PC-9 (cell line): ENCODE data around the gene TMEM82. TPM values are rescaled to one million over a fixed set of nuclear protein-coding genes. Genes with fewer than 3 reads are reported as not detected.

Experiments
- Bru-seq: library from RNA; stranded (reverse); fragments of 400-500 nt; gene quantifications from one replicate; lab custom pipeline; 2021; lab: Mats Ljungman, UMichigan
- BruChase-seq, 2 experiments: library from RNA; stranded (reverse); fragments of 400-500 nt; gene quantifications; one replicate each; lab custom pipeline; 2021; lab: Mats Ljungman, UMichigan
- BruUV-seq: library from RNA; stranded (reverse); fragments of 400-500 nt; replicated peaks from 2 replicates; lab custom pipeline; 2021; lab: Mats Ljungman, UMichigan
- CTCF ChIA-PET: fragments of 300-600 bp; sonication (Branson Sonifier 250); formaldehyde crosslinking; loops from one replicate; lab custom pipeline; 2022; ENCODE audit warnings: antibody characterized with exemption; lab: Charles Lee
- POLR2A ChIA-PET: fragments of 300-600 bp; sonication (Branson Sonifier 250); formaldehyde crosslinking; loops from one replicate; lab custom pipeline; 2022; ENCODE audit warnings: antibody characterized with exemption; ENCODE audit not compliant: unreplicated experiment; lab: Charles Lee
- DNase-seq, 2 experiments: peaks; one replicate each; pipeline versions ENCODE4 v3.0.0 to v3.0.0-alpha.2; 2015 to 2022; ENCODE audit warnings: mixed read lengths in 1 of 2
- H2AFZ ChIP-seq: fragments of 200-600 bp; sonication (generic); 2 replicates; pipeline ENCODE4 v1.8.1; 2017; ENCODE audit warnings: antibody characterized with exemption
- H3F3A ChIP-seq: fragments of 200-600 bp; sonication (generic); 2 replicates; pipeline ENCODE4 v1.8.1; 2017; ENCODE audit warnings: antibody characterized with exemption, mild to moderate bottlenecking, low read depth; ENCODE audit not compliant: insufficient read depth
- H3K27ac ChIP-seq: fragments of 200-600 bp; sonication (generic); 2 replicates; pipeline ENCODE4 v1.6.1; 2016; ENCODE audit warnings: mixed run types
- H3K27me3 ChIP-seq: fragments of 200-600 bp; sonication (generic); 2 replicates; pipeline ENCODE4 v1.6.1; 2016; ENCODE audit warnings: low read depth, mixed run types; ENCODE audit not compliant: insufficient read depth
- H3K36me3 ChIP-seq: fragments of 200-600 bp; sonication (generic); 2 replicates; pipeline ENCODE4 v1.6.1; 2016; ENCODE audit warnings: low read depth, mixed run types
- H3K4me1 ChIP-seq: fragments of 200-600 bp; sonication (generic); replicated peaks from 2 replicates; pipeline ENCODE4 v1.6.1; 2016; ENCODE audit warnings: mixed run types; ENCODE audit not compliant: insufficient read depth
- H3K4me2 ChIP-seq: fragments of 200-600 bp; sonication (generic); 2 replicates; pipeline ENCODE4 v1.6.1; 2017; ENCODE audit warnings: mixed run types
- H3K4me3 ChIP-seq: fragments of 200-600 bp; sonication (generic); 2 replicates; pipeline ENCODE4 v1.6.1; 2016; ENCODE audit warnings: mixed run types
- H3K79me2 ChIP-seq: fragments of 200-600 bp; sonication (generic); 2 replicates; pipeline ENCODE4 v1.6.1; 2017; ENCODE audit warnings: low read depth, mixed run types
- H3K9me2 ChIP-seq: fragments of 200-600 bp; sonication (generic); 2 replicates; pipeline ENCODE4 v1.8.1; 2017; ENCODE audit warnings: mild to moderate bottlenecking; ENCODE audit not compliant: insufficient read depth
- H3K9me3 ChIP-seq: fragments of 200-600 bp; sonication (generic); 2 replicates; pipeline ENCODE4 v1.8.1; 2016; ENCODE audit warnings: low read depth; ENCODE audit not compliant: insufficient read depth
- H4K20me1 ChIP-seq: fragments of 200-600 bp; sonication (generic); 2 replicates; pipeline ENCODE4 v1.8.1; 2017; ENCODE audit not compliant: insufficient read depth
- EZH2 ChIP-seq: fragments of 200-600 bp; sonication (generic); IDR thresholded peaks from 2 replicates; pipeline ENCODE4 v1.8.0; 2017; ENCODE audit warnings: antibody characterized with exemption, low read depth
- intact Hi-C: fragments of 100-400 bp; cut with micrococcal nuclease; formaldehyde crosslinking; loops from one replicate; pipeline ENCODE4 v1.10.0; 2022; ENCODE audit not compliant: unreplicated experiment
- long read RNA-seq: library from polyadenylated mRNA; stranded (forward); transcript quantifications from one replicate; pipeline ENCODE4 v2.0.0, GENCODE V29; 2022
- total RNA-seq: library from RNA; stranded (reverse); gene quantifications from 2 replicates; pipeline ENCODE4 v1.2.3, GENCODE V29; 2021
- TF ChIP-seq, protein P1 (sequence below): fragments of 200-600 bp; sonication (generic); conservative IDR thresholded peaks from 2 replicates; pipeline ENCODE4 v1.6.1; 2017; ENCODE audit warnings: mixed run types, antibody characterized with exemption, mild to moderate bottlenecking, moderate library complexity

TMEM82 gene
- total RNA-seq, result not detected in 2 replicates
- Bru-seq, nascent RNA, result percentile 3 among the genes with signal in this experiment
- percentile 9 among the genes with signal in this experiment for BruChase-seq, experiment 1, labeled RNA remaining after a 2-hour chase
- BruChase-seq, experiment 2, labeled RNA remaining after a 6-hour chase, result not detected
- long read RNA-seq, result 0 reads

DNA sequence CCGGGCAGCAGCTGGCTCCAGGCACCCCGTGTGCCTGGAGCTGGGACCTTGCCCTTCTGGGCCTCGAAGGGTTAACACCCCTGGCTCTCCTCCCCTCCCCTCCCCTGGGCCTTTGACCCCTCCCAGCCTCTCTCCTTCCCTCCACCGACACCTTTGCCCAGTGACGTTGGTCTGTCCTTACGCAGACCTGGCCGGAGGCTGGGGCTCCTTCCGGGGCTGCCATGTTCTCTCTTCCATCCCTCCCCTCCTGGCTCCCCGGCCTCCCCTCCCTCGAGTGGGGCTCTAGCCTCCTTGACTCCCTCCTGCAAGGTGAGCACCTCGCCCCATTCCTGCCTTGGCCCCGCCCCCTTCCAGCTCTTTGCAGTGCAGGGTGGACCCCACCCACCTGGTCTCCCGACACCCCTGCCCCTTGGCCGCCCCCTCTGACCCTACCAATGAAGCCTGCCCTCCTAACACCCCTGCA is at the start of gene TMEM82:
TMEM82 (plus strand) TSS at position 161 of the 463 bp plus-strand sequence; CDS start at position 222, 61 bp downstream.
- DNase-seq, result no peak
- intact Hi-C loops, result loop anchor here (5.0 kb wide), 2 partner anchors 145 to 470 kb away; no protein-coding TSS in a partner anchor
- Histone ChIP-seq H3K4me1 (no peaks in the 10 kb centered on the region), H2AFZ (no peak within 1 kb of the TSS), H3K4me3 (no peak within 1 kb of the TSS), H3K36me3 (no peaks in the 10 kb centered on the region), H3K27me3 (no peaks in the 10 kb centered on the region), H3F3A (no peaks in the 10 kb centered on the region), H3K9me3 (no peaks in the 10 kb centered on the region), H4K20me1 (no peaks in the 10 kb centered on the region), H3K4me2 (peak within 1 kb of the TSS; percentile 38; the same call in 1 of the 2 replicates), H3K79me2 (no peaks in the 10 kb centered on the region), H3K27ac (no peak within 1 kb of the TSS), H3K9me2 (no peaks in the 10 kb centered on the region)
- CTCF ChIA-PET, result interaction anchor here (0.7 kb wide), 1 partner anchor 49 kb away, joined by 12 read pairs; no protein-coding TSS in a partner anchor
- TF ChIP-seq, protein P1, sequence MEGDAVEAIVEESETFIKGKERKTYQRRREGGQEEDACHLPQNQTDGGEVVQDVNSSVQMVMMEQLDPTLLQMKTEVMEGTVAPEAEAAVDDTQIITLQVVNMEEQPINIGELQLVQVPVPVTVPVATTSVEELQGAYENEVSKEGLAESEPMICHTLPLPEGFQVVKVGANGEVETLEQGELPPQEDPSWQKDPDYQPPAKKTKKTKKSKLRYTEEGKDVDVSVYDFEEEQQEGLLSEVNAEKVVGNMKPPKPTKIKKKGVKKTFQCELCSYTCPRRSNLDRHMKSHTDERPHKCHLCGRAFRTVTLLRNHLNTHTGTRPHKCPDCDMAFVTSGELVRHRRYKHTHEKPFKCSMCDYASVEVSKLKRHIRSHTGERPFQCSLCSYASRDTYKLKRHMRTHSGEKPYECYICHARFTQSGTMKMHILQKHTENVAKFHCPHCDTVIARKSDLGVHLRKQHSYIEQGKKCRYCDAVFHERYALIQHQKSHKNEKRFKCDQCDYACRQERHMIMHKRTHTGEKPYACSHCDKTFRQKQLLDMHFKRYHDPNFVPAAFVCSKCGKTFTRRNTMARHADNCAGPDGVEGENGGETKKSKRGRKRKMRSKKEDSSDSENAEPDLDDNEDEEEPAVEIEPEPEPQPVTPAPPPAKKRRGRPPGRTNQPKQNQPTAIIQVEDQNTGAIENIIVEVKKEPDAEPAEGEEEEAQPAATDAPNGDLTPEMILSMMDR, result no peak
- no peak for TF ChIP-seq EZH2
- BruUV-seq, result no TSS peak
- POLR2A ChIA-PET, result no interaction called here

DNA sequence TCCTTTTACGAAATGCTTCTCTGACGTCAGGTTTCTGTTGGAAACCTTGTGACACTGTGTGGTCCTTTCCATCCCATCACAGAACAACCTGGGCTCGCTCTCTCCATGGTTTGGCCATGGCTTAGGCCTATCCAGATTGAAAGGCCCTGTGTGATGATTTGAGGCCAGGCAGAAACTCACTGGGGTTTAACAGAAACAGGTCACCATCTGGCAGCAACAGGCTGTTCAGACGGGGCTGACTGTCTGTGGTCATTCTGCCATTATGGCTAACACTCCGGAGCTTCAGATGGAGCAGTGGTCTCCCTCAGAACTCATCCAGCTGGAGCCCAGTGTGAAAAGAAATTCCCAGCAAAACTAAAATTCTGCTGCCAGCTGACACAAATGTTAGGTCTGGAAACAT is 48.9 kb upstream of the TMEM82 start:
- H4K20me1 ChIP-seq, result no peaks in the 10 kb centered on the region
- no TSS peak for BruUV-seq
- peaks cover 27% of the 10 kb centered on the region; the same call in 1 of the 2 replicates for H3K79me2 ChIP-seq

DNA sequence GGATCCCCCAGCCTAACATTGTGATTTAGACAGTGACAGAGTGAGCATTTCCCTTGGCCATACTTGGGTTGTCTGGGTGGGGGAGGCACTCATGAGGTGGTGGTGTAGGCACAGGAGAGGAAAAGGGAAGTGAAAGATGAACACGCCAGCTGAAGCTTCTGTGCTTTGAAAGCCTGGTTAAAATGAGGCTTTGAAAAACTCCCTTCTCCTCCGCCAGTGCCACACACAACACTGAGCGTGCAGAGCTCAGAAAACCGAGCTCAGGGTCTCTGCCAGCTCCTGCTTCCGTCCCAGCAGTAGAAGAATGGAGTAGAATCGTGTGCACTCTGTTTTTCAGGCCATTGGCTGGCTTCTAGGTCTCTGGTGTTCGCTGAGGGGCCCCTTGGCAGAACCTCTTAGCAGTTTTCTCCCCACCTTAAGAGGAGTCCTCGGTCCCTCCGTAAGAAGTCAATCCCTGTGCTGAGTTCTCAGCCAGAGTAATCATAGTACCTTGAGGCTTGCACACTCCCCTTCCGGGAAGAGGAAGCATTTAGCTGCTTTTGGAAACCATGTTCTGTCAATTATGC is 45.3 kb upstream of the TMEM82 start:
- Histone ChIP-seq H3K36me3 (no peaks in the 10 kb centered on the region), H3K9me2 (no peaks in the 10 kb centered on the region), H3K27me3 (no peaks in the 10 kb centered on the region), H3K4me2 (no peak overlapping the region), H3K79me2 (peaks cover 2% of the 10 kb centered on the region; the same call in 1 of the 2 replicates), H3K9me3 (no peaks in the 10 kb centered on the region), H4K20me1 (no peaks in the 10 kb centered on the region), H2AFZ (no peak overlapping the region), H3F3A (no peaks in the 10 kb centered on the region), H3K4me1 (no peaks in the 10 kb centered on the region), H3K4me3 (no peak overlapping the region), H3K27ac (no peak overlapping the region)
- CTCF ChIA-PET, result no interaction called here
- no peak for TF ChIP-seq EZH2
- TF ChIP-seq, protein P1, result no peak
- POLR2A ChIA-PET, result no interaction called here
- no TSS peak for BruUV-seq
- intact Hi-C loops, result no loop called here
- DNase-seq, result no peak

More for the DNA sequence above, 48.9 kb upstream of the TMEM82 start:
- no peaks in the 10 kb centered on the region for H3F3A ChIP-seq
- H3K4me1 ChIP-seq, result no peaks in the 10 kb centered on the region
- H3K4me3 ChIP-seq, result no peak overlapping the region
- H3K9me3 ChIP-seq, result no peaks in the 10 kb centered on the region
- no peak overlapping the region for H3K27ac ChIP-seq
- intact Hi-C loops, result no loop called here
- no peak overlapping the region for H2AFZ ChIP-seq
- ChIA-PET CTCF (interaction anchor here (0.6 kb wide), 1 partner anchor 122 kb away, joined by 3 read pairs; no protein-coding TSS in a partner anchor), POLR2A (no interaction called here)
- DNase-seq, result no peak
- H3K36me3 ChIP-seq, result no peaks in the 10 kb centered on the region
- H3K4me2 ChIP-seq, result no peak overlapping the region
- no peaks in the 10 kb centered on the region for H3K27me3 ChIP-seq
- TF ChIP-seq, protein P1, result no peak
- no peak for TF ChIP-seq EZH2
- H3K9me2 ChIP-seq, result no peaks in the 10 kb centered on the region
